HepG2 (cell line): Measurements from ENCODE around the gene CYP46A1. TPM values are rescaled to one million over a fixed set of nuclear protein-coding genes. Genes with fewer than 3 reads are reported as not detected.

Source experiments
- MTF2 ChIP-seq: sonication (generic); formaldehyde crosslinking; IDR thresholded peaks from 2 replicates; pipeline ENCODE4 v1.5.0; 2020; ENCODE audit warnings: missing genetic modification reagents, borderline replicate concordance
- NR2F2 ChIP-seq: IDR thresholded peaks from 2 replicates; pipeline ENCODE4 v1.6.1; 2012; ENCODE audit warnings: low read depth, inconsistent platforms, borderline replicate concordance
- PATZ1 ChIP-seq: sonication (generic); formaldehyde crosslinking; IDR thresholded peaks from 2 replicates; pipeline ENCODE4 v1.4.0; 2020; ENCODE audit warnings: missing genetic modification reagents
- PAXIP1 ChIP-seq: sonication (generic); formaldehyde crosslinking; conservative IDR thresholded peaks from 2 replicates; pipeline ENCODE4 v1.4.0; 2020; ENCODE audit warnings: mild to moderate bottlenecking, missing genetic modification reagents, moderate library complexity
- PCBP1 ChIP-seq: fragments of 200-400 bp; formaldehyde crosslinking; IDR thresholded peaks from 2 replicates; pipeline ENCODE4 v1.6.1; 2017; ENCODE audit warnings: mild to moderate bottlenecking, low read depth, low read length, borderline replicate concordance
- POGZ ChIP-seq: sonication (generic); formaldehyde crosslinking; IDR thresholded peaks from 2 replicates; pipeline ENCODE4 v1.4.0; 2020; ENCODE audit warnings: mild to moderate bottlenecking, missing genetic modification reagents
- PRDM4 ChIP-seq: sonication (generic); formaldehyde crosslinking; IDR thresholded peaks from 2 replicates; pipeline ENCODE4 v1.9.0; 2021; ENCODE audit warnings: missing genetic modification reagents, borderline replicate concordance
- RORA ChIP-seq: sonication (generic); formaldehyde crosslinking; IDR thresholded peaks from 2 replicates; pipeline ENCODE4 v1.5.0; 2020; ENCODE audit warnings: mild to moderate bottlenecking, missing genetic modification reagents, moderate library complexity
- TOPORS ChIP-seq: sonication (generic); formaldehyde crosslinking; IDR thresholded peaks from 2 replicates; pipeline ENCODE4 v1.8.0; 2023; ENCODE audit warnings: mild to moderate bottlenecking, missing genetic modification reagents
- ZBTB34 ChIP-seq: sonication (generic); formaldehyde crosslinking; IDR thresholded peaks from 2 replicates; pipeline ENCODE4 v1.8.0; 2022; ENCODE audit warnings: mild to moderate bottlenecking, missing genetic modification reagents
- ZNF235 ChIP-seq: sonication (generic); formaldehyde crosslinking; IDR thresholded peaks from 2 replicates; pipeline ENCODE4 v1.8.1; 2023; ENCODE audit warnings: mild to moderate bottlenecking, missing genetic modification reagents, borderline replicate concordance
- ZNF275 ChIP-seq: sonication (generic); formaldehyde crosslinking; IDR thresholded peaks from 2 replicates; pipeline ENCODE4 v1.8.0; 2022; ENCODE audit warnings: missing genetic modification reagents, mild to moderate bottlenecking, inconsistent platforms, borderline replicate concordance
- ZNF350 ChIP-seq: sonication (generic); formaldehyde crosslinking; IDR thresholded peaks from 2 replicates; pipeline ENCODE4 v1.4.0; 2020; ENCODE audit warnings: mild to moderate bottlenecking, low read depth, missing genetic modification reagents, borderline replicate concordance
- ZNF629 ChIP-seq: sonication (generic); formaldehyde crosslinking; conservative IDR thresholded peaks from 2 replicates; pipeline ENCODE4 v1.5.0; 2020; ENCODE audit warnings: missing genetic modification reagents
- ZNF724P ChIP-seq: sonication (generic); formaldehyde crosslinking; IDR thresholded peaks from 2 replicates; pipeline ENCODE4 v1.8.0; 2022; ENCODE audit warnings: missing genetic modification reagents, borderline replicate concordance
- polyA plus RNA-seq, 8 experiments: library from polyadenylated mRNA; depleted of rRNA in 3 of 8; stranded (reverse) in 7 of 8; unstranded in 1 of 8; fragments of >200 nt; fragmentation: Illumina TruSeq in 4 of 8; extraction: Trizol in 4 of 8; gene quantifications; 2 replicates each; pipeline versions ENCODE4 v1.2.1 to v1.2.3, GENCODE V29; 2011 to 2016; ENCODE audit warnings: low read depth in 4 of 8, missing spikeins in 1 of 8, mixed read lengths in 1 of 8; ENCODE audit not compliant: insufficient read depth in 1 of 8
- total RNA-seq, 5 experiments: library from RNA; depleted of rRNA; stranded (reverse); fragments of >200 nt; fragmentation: Illumina TruSeq; extraction: Trizol; gene quantifications; 2 replicates each; pipeline ENCODE4 v1.2.3, GENCODE V29; 2016; ENCODE audit warnings: low read depth in 1 of 5

CYP46A1 gene
- total and polyA plus RNA-seq, 2 of the 13 experiments (the other 11 are each of a cell fraction or from before 2014, with no cell fraction given): not detected

GRCh38 chr14:99664058-99664936, 19.8 kb upstream of the CYP46A1 start (continued):
- TF ChIP-seq PATZ1 (CRISPR knock-in tag): peak; percentile 8; the same call in 1 of the 2 replicates
- TF ChIP-seq POGZ (CRISPR knock-in tag): no peak
- no peak for TF ChIP-seq ZNF629 (CRISPR knock-in tag)
- TF ChIP-seq MTF2 (CRISPR knock-in tag): no peak
- TF ChIP-seq PAXIP1 (CRISPR knock-in tag): 0 out of 2 replicates have a peak, but pooled peaks have one; percentile 20
- TF ChIP-seq ZNF724P (CRISPR knock-in tag): no peak
- TF ChIP-seq TOPORS (CRISPR knock-in tag): no peak
- TF ChIP-seq NR2F2: no peak
- no peak for TF ChIP-seq PCBP1
- no peak for TF ChIP-seq ZNF235 (CRISPR knock-in tag)
- no peak for TF ChIP-seq ZNF275 (CRISPR knock-in tag)
- TF ChIP-seq ZNF350 (CRISPR knock-in tag): no peak
- TF ChIP-seq RORA (CRISPR knock-in tag): no peak
- TF ChIP-seq PRDM4: no peak
- TF ChIP-seq ZBTB34 (CRISPR knock-in tag): no peak
